Measurements from ENCODE around the gene PMPCA. TPM values are rescaled to one million over a fixed set of nuclear protein-coding genes. Genes with fewer than 3 reads are reported as not detected.

Gene PMPCA
- total and polyA plus RNA-seq, 2 experiments from 2014 or later: 61.3 to 88.2 TPM

GRCh38 chr9:136419092-136419420 lies 8.6 kb downstream of the PMPCA start:
- peaks cover 8% of the 10 kb centered on the region for H3K79me2 ChIP-seq (replicated peaks; ENCODE audit: insufficient read depth)
- TF ChIP-seq, protein P1, sequence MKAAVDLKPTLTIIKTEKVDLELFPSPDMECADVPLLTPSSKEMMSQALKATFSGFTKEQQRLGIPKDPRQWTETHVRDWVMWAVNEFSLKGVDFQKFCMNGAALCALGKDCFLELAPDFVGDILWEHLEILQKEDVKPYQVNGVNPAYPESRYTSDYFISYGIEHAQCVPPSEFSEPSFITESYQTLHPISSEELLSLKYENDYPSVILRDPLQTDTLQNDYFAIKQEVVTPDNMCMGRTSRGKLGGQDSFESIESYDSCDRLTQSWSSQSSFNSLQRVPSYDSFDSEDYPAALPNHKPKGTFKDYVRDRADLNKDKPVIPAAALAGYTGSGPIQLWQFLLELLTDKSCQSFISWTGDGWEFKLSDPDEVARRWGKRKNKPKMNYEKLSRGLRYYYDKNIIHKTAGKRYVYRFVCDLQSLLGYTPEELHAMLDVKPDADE (IDR thresholded peaks at IDR 0.05): no peak
- TF ChIP-seq EZH2phosphoT487 (IDR thresholded peaks at IDR 0.05; ENCODE audit: unreplicated experiment): no peak
- TF ChIP-seq REST (IDR thresholded peaks at IDR 0.05; ENCODE audit: unreplicated experiment): no peak
- TF ChIP-seq ZNF462 (CRISPR knock-in tag; IDR thresholded peaks at IDR 0.05): no peak
- no peak for TF ChIP-seq STAT1 (IDR thresholded peaks at IDR 0.05; ENCODE audit: unreplicated experiment)
- TF ChIP-seq, protein P2, sequence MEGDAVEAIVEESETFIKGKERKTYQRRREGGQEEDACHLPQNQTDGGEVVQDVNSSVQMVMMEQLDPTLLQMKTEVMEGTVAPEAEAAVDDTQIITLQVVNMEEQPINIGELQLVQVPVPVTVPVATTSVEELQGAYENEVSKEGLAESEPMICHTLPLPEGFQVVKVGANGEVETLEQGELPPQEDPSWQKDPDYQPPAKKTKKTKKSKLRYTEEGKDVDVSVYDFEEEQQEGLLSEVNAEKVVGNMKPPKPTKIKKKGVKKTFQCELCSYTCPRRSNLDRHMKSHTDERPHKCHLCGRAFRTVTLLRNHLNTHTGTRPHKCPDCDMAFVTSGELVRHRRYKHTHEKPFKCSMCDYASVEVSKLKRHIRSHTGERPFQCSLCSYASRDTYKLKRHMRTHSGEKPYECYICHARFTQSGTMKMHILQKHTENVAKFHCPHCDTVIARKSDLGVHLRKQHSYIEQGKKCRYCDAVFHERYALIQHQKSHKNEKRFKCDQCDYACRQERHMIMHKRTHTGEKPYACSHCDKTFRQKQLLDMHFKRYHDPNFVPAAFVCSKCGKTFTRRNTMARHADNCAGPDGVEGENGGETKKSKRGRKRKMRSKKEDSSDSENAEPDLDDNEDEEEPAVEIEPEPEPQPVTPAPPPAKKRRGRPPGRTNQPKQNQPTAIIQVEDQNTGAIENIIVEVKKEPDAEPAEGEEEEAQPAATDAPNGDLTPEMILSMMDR (conservative IDR thresholded peaks at IDR 0.05; ENCODE audit: low read depth in 2 of 2): no peak
- TF ChIP-seq ZNF114 (CRISPR knock-in tag; IDR thresholded peaks at IDR 0.05): no peak
- no peak for TF ChIP-seq JUNB (IDR thresholded peaks at IDR 0.05; ENCODE audit: unreplicated experiment)
- no peak for TF ChIP-seq NANOG (IDR thresholded peaks at IDR 0.05; ENCODE audit: borderline replicate concordance)
- TF ChIP-seq ZNF331 (CRISPR knock-in tag; IDR thresholded peaks at IDR 0.05; ENCODE audit: low read depth): no peak
- no peak for TF ChIP-seq POLR2AphosphoS5 (IDR thresholded peaks at IDR 0.05; ENCODE audit: low read depth)
- TF ChIP-seq CREB1 (CRISPR knock-in tag; IDR thresholded peaks at IDR 0.05; ENCODE audit: low read depth): no peak
- no peak for TF ChIP-seq EZH2 (IDR thresholded peaks at IDR 0.05; ENCODE audit: low read depth, unreplicated experiment)
- peaks cover under 1% of the 10 kb centered on the region for H3K27me3 Mint-ChIP-seq (ENCODE audit: insufficient read depth, low read depth, poor library complexity)
- no peak overlapping the region; the same call in 2 of the 3 replicates for H3K4me3 Mint-ChIP-seq
- H3K9me2 ChIP-seq (ENCODE audit: insufficient read depth): no peaks in the 10 kb centered on the region
- H3K36me3 Mint-ChIP-seq (ENCODE audit: low read depth): peaks cover 75% of the 10 kb centered on the region
- H3K4me2 ChIP-seq: no peak overlapping the region
- H3K27ac ChIP-seq (ENCODE audit: low read depth): no peak overlapping the region
- H3K4me1 ChIP-seq (ENCODE audit: insufficient read depth): no peaks in the 10 kb centered on the region
- no peaks in the 10 kb centered on the region for H3K9me3 Mint-ChIP-seq
- no peaks in the 10 kb centered on the region for H3K27me3 ChIP-seq (ENCODE audit: insufficient read depth)
- peaks cover 4% of the 10 kb centered on the region for H4K20me1 ChIP-seq (replicated peaks; ENCODE audit: insufficient read depth)
- H3K4me1 Mint-ChIP-seq: no peaks in the 10 kb centered on the region
- H3K27ac Mint-ChIP-seq: no peak overlapping the region
- no peak overlapping the region for H3K4me3 ChIP-seq
- DNase-seq (ENCODE audit: low spot score) (no peak), ATAC-seq (no peak)
- no peak overlapping the region for H2AFZ ChIP-seq
- H3F3A ChIP-seq (replicated peaks; ENCODE audit: low read depth): 0 out of 2 replicates have a peak, but pooled peaks cover 7% of the 10 kb centered on the region
- H3K36me3 ChIP-seq (ENCODE audit: insufficient read depth): peaks cover 12% of the 10 kb centered on the region; the same call in 1 of the 2 replicates

Data from GM23338 (cell line).